Measurements from ENCODE around the gene CAB39.

CAB39 gene

DNA sequence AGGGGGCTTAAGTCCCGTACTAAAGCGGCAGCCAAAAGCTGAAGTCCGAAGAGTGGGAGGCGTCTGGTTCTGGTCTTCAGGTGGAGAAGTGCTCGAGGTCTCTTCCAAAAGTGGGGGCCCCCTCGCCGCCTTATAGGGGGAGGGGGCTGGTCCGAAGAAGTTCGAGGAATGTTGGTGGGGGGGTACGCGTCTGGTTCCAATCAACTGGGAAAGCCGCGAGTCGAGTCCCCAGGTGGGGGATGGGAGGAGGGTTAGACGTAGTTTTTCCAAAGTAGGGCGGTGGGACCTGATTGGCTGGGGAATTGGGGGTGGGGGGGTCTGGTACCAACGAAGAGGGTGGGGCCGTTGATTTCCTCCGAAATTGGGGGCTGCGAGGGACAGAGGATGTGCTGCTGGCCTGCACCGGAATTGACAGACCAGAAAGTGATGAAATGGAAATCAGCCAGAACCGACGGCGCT is 152.7 kb downstream of the CAB39 start:
- peak overlapping the region; percentile 68 to 70 for H3K4me3 ChIP-seq (ENCODE audit: low read depth in 1 of 2, low read length in 2 of 2)
- H3K36me3 ChIP-seq (ENCODE audit: insufficient read depth, low read length) = no peaks in the 10 kb centered on the region; the same call in 1 of the 2 replicates
- H3K4me2 ChIP-seq (ENCODE audit: insufficient read depth, low read length) = peak overlapping the region; percentile 97
- no peak for ATAC-seq (ENCODE audit: insufficient read depth, low read depth)
- H3K9me3 ChIP-seq (ENCODE audit: insufficient read depth, low read length, severe bottlenecking) = no peaks in the 10 kb centered on the region
- H4K20me1 ChIP-seq (ENCODE audit: insufficient read depth, low read length) = peaks cover 34% of the 10 kb centered on the region
- H3K27me3 ChIP-seq (ENCODE audit: insufficient read depth, low read length, poor library complexity) = peaks cover 8% of the 10 kb centered on the region
- no peak for DNase-seq
- peaks cover 25% of the 10 kb centered on the region for H3K79me2 ChIP-seq (ENCODE audit: insufficient read depth, low read length)
- peaks cover 41% of the 10 kb centered on the region for H3K4me1 ChIP-seq (ENCODE audit: insufficient read depth, low read length)
- peak overlapping the region; percentile 69 for H3K27ac ChIP-seq (ENCODE audit: low read length)
- peak overlapping the region; percentile 91 for H3K9ac ChIP-seq (ENCODE audit: low read depth, low read length)
- no peak for TF ChIP-seq EZH2 (IDR thresholded peaks at IDR 0.05; ENCODE audit: borderline replicate concordance, low read depth, low read length, severe bottlenecking)
- H2AFZ ChIP-seq (ENCODE audit: low read depth, low read length) = peak overlapping the region; percentile 93

DNA sequence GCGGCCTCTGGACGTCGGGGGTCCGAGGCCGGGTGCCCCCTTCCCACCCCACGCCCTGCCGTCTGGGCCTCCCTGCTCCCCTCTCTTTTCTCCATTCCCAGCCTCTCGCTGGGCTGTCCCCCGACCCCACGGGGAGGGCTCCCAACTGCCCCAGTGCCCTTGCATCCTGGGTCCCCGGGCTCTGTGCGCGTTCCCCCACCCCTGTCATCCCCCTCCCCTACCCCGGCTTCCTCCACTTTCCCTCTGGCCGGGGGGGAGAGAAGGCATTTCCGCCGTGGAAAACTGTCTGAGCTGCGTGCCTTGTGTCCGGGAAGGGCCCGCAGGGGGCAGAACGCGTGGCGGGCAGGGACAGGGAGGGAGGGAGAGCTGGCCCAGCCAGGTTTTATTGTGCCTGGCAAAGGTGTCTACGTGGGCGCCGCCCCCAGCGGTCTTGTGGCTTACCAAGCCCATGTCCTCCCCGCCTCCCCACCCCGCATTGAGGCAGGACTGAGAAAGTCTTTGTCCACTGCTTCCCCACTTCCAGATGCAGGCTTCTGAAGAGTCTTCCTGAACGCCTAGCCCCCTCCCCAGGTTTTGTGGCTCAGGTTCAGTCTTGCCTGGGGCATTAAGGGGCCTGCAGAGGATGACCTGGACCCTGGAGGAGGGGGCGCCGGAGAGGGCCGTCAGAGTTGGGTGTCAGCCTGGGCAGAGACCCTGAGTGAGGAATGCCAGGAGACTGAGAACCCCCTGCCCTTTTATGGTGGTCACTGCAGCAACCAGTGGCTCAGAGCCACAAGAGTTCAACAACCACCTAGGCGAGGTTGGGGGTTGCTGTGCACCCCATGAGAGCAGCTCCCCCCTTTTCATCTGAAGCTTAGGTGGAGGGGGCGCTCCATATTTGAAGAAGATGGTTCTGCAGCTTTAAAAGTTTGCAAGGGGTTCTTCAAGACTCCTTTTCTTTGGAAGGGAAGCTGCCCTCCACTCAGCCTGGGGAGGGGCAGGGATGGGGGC is 153.4 kb downstream of the CAB39 start:
- peak overlapping the region; percentile 91; the same call in 1 of the 2 replicates for H3K9ac ChIP-seq (ENCODE audit: low read depth, low read length)
- peaks cover 40% of the 10 kb centered on the region for H4K20me1 ChIP-seq (ENCODE audit: insufficient read depth, low read length)
- peak overlapping the region; percentile 68 to 70; a peak in 3 of 4 replicates for H3K4me3 ChIP-seq (ENCODE audit: low read depth in 1 of 2, low read length in 2 of 2)
- H3K4me2 ChIP-seq (ENCODE audit: insufficient read depth, low read length) = peak overlapping the region; percentile 97
- H3K9me3 ChIP-seq (ENCODE audit: insufficient read depth, low read length, severe bottlenecking) = no peaks in the 10 kb centered on the region
- peak overlapping the region; percentile 93; the same call in 1 of the 2 replicates for H2AFZ ChIP-seq (ENCODE audit: low read depth, low read length)
- H3K79me2 ChIP-seq (ENCODE audit: insufficient read depth, low read length) = peaks cover 28% of the 10 kb centered on the region
- H3K27me3 ChIP-seq (ENCODE audit: insufficient read depth, low read length, poor library complexity) = peaks cover 8% of the 10 kb centered on the region
- no peaks in the 10 kb centered on the region; the same call in 1 of the 2 replicates for H3K36me3 ChIP-seq (ENCODE audit: insufficient read depth, low read length)
- peak overlapping the region; percentile 31; the same call in 1 of the 2 replicates for H3K27ac ChIP-seq (ENCODE audit: low read length)
- peaks cover 41% of the 10 kb centered on the region for H3K4me1 ChIP-seq (ENCODE audit: insufficient read depth, low read length)
- ATAC-seq (ENCODE audit: insufficient read depth, low read depth) = no peak
- DNase-seq = no peak
- TF ChIP-seq EZH2 (IDR thresholded peaks at IDR 0.05; ENCODE audit: borderline replicate concordance, low read depth, low read length, severe bottlenecking) = no peak
- TF ChIP-seq, protein P1, sequence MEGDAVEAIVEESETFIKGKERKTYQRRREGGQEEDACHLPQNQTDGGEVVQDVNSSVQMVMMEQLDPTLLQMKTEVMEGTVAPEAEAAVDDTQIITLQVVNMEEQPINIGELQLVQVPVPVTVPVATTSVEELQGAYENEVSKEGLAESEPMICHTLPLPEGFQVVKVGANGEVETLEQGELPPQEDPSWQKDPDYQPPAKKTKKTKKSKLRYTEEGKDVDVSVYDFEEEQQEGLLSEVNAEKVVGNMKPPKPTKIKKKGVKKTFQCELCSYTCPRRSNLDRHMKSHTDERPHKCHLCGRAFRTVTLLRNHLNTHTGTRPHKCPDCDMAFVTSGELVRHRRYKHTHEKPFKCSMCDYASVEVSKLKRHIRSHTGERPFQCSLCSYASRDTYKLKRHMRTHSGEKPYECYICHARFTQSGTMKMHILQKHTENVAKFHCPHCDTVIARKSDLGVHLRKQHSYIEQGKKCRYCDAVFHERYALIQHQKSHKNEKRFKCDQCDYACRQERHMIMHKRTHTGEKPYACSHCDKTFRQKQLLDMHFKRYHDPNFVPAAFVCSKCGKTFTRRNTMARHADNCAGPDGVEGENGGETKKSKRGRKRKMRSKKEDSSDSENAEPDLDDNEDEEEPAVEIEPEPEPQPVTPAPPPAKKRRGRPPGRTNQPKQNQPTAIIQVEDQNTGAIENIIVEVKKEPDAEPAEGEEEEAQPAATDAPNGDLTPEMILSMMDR (IDR thresholded peaks at IDR 0.05; ENCODE audit: borderline replicate concordance, extremely low read depth, low read length, poor library complexity, severe bottlenecking) = no peak

DNA sequence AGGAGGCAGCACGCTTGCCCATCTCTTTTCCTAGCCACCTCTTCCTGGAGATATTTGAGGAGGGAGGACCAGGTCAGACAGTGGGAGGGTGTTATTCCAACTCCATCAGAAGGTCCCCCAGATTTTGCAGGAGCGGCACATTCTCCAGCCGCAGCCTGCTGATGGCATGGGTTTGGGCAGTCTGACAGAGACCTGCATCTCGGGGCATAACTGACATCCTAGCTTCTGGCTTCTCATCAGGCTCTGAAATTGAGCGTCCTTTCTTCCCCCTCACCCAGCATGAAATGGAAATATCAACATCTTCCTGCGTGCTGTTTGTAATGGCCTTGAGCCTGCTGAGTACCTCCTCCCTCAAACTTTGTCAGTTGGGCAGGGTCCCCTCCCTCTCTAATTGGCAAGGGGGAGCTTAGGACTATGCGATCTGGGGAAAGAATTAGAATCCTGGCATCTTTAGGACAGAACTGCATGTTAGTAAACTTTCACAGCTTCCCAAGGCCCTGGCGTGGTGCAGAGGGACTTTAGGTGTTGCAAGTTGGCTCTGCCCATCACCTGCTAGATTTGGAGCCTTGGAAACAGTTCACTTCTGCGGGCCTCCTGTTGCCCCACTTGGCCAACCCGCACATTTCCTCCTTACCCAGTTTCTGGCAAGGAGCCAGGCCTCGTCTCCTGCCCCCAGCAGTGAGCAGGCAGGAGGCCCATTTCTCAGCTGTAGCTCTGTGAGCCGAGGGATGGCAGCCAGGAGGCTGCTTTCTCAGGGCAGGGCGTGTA is 154.3 kb downstream of the CAB39 start:
- no peaks in the 10 kb centered on the region; the same call in 1 of the 2 replicates for H3K36me3 ChIP-seq (ENCODE audit: insufficient read depth, low read length)
- DNase-seq = peak; percentile 83
- TF ChIP-seq, protein P1 (IDR thresholded peaks at IDR 0.05; ENCODE audit: borderline replicate concordance, extremely low read depth, low read length, poor library complexity, severe bottlenecking) = peak; percentile 3
- TF ChIP-seq EZH2 (IDR thresholded peaks at IDR 0.05; ENCODE audit: borderline replicate concordance, low read depth, low read length, severe bottlenecking) = no peak
- H3K79me2 ChIP-seq (ENCODE audit: insufficient read depth, low read length) = peaks cover 28% of the 10 kb centered on the region
- peaks cover 41% of the 10 kb centered on the region for H3K4me1 ChIP-seq (ENCODE audit: insufficient read depth, low read length)
- peak; percentile 69 for ATAC-seq (ENCODE audit: insufficient read depth, low read depth)
- no peaks in the 10 kb centered on the region for H3K9me3 ChIP-seq (ENCODE audit: insufficient read depth, low read length, severe bottlenecking)
- H3K4me3 ChIP-seq (ENCODE audit: low read depth in 1 of 2, low read length in 2 of 2) = peak overlapping the region in 1 of 2 experiments; percentile 18; a peak in 1 of 4 replicates
- H3K27me3 ChIP-seq (ENCODE audit: insufficient read depth, low read length, poor library complexity) = peaks cover under 1% of the 10 kb centered on the region
- H4K20me1 ChIP-seq (ENCODE audit: insufficient read depth, low read length) = peaks cover 46% of the 10 kb centered on the region
- H3K4me2 ChIP-seq (ENCODE audit: insufficient read depth, low read length) = peak overlapping the region; percentile 97
- peak overlapping the region; percentile 91; the same call in 1 of the 2 replicates for H3K9ac ChIP-seq (ENCODE audit: low read depth, low read length)
- no peak overlapping the region for H2AFZ ChIP-seq (ENCODE audit: low read depth, low read length)
- H3K27ac ChIP-seq (ENCODE audit: low read length) = peak overlapping the region; percentile 68
